ENCODE data around the gene ENOX1.
"Not testable (repeated sequence)": the region's sequence is repeated elsewhere in the genome, so short reads cannot be mapped to it uniquely, and the experiment has no call there.

Gene ENOX1

DNA sequence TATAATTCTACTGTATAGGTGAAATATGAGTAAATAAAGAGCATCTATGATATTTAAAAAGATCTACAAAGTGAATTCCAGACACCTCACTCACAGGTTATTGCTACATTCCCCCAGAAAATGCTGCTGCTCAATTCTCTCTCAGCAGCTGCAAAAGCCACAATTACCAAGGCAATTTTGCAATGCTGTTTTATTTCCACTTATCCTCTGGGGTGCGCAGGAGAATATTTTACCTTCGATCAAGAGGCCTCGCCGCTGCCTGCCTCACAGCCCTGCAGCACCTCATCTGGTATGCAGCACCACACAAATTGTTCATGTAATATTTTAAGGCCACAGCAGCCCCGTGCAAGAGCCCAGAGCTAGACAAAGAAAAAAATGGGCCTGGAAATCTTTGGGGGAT is 430.2 kb downstream of the ENOX1 start:
- no peak for DNase-seq (ENCODE audit: low spot score)

DNA sequence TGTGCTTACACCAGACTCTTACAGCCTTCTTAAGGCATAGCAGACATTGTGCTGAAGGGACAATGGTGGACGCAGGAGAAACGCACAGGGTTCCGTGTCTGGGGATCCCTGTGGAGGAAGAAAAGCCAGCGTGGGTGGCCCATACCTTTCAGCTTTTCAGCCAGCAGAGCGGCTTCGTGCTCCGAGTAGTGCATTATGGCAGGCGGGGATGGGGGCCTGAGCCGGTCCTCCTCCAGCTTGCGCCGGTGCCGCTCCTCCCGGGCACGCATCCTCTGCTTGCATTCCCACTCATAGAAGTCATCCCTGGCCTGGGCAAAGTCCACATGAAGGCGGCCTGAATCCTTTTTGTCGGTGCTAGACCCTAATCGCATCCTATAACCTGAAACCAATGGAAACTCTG is 431.0 kb downstream of the ENOX1 start:
- DNase-seq (ENCODE audit: low spot score): no peak

DNA sequence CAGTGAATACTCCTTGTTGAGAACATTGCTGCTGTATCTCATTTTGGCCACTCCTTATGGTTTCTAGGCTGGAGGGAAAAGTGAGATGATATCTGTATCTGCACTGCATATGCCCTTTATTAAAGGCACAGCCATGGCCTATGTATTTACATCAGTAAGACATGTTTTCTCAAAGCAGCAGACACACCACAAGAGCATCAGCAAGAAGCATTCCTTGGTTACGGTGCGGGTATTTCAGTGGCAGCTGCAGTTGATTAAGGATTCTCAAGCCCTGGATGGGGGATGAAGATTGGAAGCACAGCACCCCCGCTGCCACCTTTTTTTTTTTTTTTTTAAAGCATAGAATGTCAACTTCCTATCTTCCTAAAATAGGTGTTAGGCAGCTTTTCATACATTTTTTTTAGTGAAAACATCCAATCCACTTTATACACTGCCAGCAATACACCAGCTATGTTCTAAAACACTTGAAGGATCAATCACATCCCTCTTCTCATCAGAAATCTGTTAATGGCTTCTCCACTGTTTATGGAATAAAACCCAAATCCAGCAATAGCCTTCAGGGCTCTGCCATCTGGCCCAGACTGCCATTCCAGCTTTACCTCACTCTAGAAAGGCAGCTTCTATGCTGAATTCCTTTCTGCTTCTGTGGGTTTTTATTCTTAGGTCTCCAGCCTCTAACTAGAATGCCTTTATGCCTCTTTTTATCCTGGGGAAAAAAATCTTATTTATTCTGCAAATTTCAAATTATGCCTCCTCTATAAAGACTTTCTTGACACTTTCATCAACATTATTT is 432.4 kb downstream of the ENOX1 start:
- DNase-seq (ENCODE audit: low spot score): no peak

DNA sequence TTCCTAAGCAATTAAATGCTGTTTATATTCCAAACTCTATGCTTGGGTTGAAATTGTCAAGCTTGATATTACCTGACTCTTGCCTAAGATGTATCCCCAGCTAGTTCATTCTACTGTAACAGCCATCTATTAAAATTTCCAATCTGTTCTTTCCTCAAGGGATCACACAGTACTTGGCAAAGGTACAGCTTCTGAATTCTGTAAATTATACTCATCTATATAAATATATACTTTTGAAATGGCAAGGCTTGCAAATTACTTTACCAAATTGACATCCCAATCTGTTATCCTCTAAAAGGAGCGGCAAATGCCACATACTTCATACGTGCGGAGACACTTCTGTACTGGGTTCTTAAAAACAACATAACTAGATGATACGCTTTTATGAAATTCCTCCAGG is 433.1 kb downstream of the ENOX1 start:
- DNase-seq (ENCODE audit: low spot score): no peak

DNA sequence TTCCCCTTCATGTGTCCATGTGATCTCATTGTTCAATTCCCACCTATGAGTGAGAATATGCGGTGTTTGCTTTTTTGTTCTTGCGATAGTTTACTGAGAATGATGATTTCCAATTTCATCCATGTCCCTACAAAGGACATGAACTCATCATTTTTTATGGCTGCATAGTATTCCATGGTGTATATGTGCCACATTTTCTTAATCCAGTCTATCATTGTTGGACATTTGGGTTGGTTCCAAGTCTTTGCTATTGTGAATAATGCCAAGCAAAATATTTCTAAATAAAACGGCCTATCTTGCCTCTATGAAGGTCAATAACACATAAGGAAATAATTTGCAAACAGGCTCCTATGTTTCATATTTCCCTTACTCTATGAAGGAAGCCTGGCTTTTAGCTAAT is 435.2 kb downstream of the ENOX1 start:
- DNase-seq (ENCODE audit: low spot score): not testable (repeated sequence)

DNA sequence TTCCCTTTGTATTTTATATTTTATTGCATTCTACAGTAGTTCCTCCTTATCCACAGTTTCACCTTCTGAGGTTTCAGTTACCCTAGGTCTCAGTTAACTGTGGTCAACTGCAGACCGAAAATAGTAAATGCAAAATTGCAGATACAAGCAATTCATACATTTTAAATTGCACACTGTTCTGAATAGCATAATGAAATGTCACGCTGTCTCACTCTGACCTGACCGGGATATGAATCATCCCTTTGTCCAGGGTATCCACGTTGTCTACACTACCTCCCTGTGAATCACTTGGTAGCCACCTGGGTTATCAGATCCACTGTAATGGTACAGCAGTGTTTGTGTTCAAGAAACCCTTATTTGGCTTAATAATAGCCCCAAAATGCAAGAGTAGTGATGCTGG is 438.4 kb downstream of the ENOX1 start:
- DNase-seq (ENCODE audit: low spot score): no peak

- no peak for DNase-seq (ENCODE audit: low spot score)
These were observed 438.9 kb downstream of the ENOX1 start for GRCh38 chr13:43347877-43348276.

- no peak for DNase-seq (ENCODE audit: low spot score)
These were observed 440.3 kb downstream of the ENOX1 start for GRCh38 chr13:43346427-43346826.

DNA sequence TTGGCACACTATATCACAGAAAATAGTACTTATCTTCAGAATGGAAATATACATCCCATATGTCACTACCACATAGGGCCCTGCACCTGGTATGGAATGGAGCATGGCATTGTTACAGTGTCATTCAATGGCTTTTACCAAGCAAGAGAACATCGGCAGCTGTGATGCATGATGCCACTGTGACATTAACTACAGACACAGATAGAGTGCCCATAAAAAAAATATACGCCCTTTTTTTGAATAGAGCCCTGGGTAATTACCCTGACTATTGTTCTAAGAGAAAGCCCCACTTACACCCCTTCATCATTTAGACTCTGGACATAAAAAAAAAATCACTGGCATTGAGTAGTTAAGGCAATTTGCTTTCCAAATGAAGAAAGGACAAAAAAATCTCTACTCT is 443.1 kb downstream of the ENOX1 start:
- no peak for DNase-seq (ENCODE audit: low spot score)

DNA sequence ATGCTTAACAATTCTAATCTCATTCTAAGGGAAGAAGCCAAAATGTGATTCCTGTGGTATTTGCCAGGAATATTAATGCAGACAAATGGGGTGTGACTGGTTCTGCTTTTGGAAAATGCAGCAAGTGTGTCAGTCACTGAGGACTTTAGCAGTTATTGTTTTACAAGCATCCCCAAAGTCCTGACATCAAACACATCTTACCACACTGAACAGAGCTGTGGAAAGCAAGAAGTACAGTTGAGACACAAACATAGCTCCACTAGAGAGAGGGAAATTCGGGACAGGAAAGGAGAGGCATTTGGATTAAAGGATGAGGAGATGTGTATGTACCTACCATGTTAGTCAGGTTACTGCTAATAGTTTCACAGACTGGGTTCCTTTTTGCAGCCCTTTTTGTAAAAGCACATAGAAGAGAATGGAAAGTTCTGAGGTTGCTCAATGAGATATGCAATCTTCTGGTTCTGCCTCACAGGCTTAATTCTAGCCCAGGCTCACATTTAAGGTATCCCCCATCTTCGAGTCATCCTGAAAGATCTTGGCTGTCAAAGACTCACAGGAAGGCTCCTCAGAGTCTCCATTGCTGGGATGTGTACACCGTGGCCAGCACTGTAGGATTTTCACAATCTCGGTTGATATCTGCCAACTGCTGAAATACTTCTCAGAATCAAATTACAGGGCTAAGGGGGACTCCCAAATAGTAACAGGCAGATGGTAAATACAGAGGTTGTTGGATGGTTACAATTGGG is 446.8 kb downstream of the ENOX1 start:
- no peak for DNase-seq (ENCODE audit: low spot score)

DNA sequence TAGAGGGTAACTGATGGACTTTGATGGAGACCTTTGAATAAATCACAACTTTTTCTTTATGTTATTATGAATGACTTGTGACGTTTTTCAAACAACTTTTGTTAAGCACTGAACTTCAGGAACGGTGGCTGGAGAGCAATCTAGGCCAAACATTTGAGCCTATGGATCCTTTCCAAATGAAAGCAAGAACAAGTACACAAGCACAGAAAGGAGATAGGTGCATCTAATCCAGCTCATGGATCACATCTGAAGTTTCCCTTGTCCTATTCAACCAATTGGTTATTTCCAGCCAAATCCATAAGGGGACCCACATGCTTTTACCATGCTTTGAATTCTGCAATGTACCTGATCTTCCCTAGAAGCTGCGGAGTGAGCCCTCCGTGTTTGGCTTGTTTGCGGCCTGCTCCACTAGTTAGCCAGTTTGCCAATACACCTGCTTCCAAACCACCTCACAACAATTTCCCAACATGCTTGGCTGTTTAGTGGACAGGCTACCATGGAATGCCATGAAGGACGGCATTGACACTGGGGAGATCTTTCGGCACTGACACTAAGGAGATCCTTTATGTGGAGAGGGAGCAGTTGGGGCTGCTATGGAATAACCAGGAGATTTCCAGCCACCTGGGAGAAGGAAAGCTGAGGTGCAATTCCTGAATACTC is 447.5 kb downstream of the ENOX1 start:
- DNase-seq (ENCODE audit: low spot score): no peak

DNA sequence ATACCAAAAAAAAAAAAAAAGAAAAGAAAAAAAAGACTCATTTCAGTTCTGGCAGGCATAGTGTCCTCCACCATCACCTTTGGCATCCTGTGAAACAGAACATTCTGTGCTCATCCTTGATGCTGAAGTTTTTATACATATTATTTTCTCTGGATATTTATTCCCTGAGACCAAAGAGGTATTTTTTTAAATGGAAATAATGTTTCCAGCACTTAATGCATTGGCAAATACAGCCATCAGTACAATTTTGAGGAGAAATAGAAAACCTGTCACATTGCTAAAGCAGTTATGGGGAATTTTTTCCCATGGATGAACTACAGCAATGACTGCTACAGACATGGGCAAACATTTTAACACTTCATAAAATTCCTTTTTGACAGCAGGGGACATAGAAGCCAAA is 451.0 kb downstream of the ENOX1 start:
- DNase-seq (ENCODE audit: low spot score): no peak

DNA sequence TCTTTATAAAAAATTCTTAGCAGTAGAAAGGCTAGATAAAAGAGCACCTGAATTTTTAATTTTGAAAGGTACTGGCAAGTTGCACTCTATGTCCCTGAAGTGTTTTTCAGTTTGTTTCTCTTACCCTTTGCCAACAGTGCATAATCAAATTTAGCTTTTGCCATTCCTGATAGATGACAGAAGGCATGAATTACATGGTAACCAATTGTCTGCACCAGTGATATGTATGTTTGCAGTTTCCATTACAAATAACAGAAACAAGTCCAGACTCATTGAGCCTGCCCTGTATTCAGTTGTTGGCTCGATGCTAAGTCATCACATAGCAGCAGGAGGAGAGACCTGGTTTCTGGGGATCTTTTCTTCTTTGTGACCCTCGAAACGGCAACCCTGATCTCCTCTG is 453.6 kb downstream of the ENOX1 start:
- DNase-seq (ENCODE audit: low spot score): no peak

DNA sequence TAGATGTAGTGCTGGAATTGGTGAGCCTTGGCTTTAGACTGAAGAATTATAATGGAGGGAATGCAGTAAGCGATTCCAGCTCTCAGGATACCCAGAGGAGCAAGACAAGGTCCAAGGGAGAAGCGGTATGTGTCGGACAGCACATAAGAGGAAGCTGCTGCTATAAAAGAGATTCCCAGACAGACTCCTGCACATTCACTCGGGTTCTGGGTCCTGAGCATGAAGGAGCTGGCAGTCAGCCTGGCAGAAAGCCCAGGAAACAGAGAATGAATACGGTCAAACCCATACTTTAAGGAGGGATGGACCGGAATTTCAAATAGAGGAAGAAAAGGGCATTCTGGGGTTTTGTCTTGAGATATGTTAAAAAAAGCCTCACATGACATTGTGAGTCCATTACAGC is 455.1 kb downstream of the ENOX1 start:
- DNase-seq (ENCODE audit: low spot score): no peak

DNA sequence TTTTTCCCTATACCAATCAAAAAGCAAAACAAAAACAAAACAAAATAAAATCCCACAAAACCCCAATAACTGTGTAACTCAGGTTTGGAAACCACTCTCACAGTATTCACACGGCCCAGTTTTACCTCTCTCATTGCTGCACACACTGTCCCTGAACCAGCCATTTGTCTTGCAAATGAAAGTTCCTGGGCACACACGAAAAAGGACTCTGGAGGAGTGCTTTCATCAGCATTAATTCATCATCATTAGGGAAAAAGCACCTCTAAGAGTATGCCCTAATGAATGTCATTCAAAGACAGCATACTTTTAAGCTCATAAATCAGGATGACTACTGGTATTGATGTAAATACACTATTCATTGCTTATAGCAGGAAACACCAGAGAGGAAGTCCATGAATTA is 457.1 kb downstream of the ENOX1 start:
- DNase-seq (ENCODE audit: low spot score): no peak

DNA sequence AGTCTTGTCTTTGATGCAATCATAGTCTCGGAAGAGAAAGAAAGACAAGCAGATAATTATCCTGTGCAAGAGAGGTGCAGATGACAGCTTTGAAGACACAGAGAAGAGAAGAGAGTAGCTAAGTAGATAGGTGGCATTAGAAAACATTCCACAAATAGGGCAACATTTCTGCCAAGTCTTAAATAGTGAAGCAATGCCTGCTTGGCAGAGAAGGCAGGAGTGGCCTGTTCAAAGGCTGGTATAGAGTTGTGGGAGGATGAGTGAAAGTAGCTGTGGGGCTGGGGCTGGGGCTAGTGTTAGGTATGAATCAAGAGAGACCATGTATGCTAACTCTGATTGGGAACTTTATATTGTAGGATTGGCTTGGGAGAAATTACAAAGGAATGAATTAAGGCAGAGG is 457.9 kb downstream of the ENOX1 start:
- DNase-seq (ENCODE audit: low spot score): no peak

- DNase-seq (ENCODE audit: low spot score): no peak
These were observed 460.7 kb downstream of the ENOX1 start for GRCh38 chr13:43326100-43326499.

- no peak for DNase-seq (ENCODE audit: low spot score)
These were observed 461.1 kb downstream of the ENOX1 start for GRCh38 chr13:43325636-43326035.

GRCh38 chr13:43324129-43324528 is 462.6 kb downstream of the ENOX1 start:
- no peak for DNase-seq (ENCODE audit: low spot score)

DNA sequence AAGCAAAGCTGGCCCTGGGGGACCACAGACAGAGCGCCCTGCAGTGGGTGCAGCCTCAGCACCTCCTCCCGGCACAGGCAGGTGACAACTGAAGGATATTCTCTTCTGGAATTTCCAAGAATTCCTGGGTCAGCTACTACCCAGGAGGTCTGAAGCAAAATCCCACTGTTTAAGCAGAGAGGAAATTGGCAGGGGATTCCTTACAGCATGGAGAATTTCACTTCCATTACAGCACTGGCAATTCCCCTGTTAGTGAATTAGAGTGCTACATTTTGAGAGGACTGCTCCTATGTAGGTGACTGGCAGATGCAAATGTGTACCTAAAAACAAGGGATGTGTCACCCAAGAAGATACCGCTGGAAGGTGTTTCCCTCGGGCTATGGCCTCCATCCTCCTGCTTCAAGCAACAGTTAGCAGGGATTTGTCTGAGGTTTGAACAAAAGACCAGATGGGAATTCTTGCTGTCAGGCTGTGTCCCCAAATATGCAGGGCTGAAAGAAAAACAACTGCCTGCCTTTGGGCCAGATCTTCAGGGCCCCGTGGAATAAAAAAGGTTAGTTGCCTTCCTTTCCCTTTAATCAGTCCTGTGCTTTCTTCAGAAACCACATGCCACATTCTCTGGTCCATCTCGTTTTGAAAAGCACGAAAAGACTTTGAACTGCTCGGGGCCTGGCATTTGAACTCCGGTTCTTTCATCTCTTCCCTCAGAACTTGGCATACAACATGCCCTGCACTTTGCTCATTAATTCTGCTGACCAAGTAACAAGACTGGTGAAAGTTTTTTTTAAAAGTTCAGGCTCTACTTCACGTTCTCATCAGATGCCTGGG is 466.9 kb downstream of the ENOX1 start:
- DNase-seq (ENCODE audit: low spot score): no peak

DNA sequence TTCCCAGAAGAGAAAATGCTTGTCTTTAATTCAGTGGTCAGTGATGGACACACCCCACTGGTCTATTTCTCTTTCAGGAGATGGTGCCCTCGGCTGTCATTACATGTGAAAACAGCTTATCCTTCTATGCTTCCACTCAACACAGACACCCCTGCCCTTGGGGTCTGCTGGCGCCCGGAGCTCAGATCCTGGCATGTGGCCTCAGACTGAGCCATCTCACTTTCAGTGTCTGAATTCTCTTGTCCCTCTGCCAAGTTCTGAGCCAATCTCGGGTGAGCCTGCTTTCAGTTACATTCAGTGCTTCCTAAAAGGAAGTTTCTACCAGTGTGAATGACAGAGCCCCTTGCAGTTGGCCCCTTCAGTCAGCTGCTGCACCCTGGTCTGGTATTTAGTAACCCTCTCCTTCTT is 469.8 kb downstream of the ENOX1 start:
- DNase-seq (ENCODE audit: low spot score): no peak

DNA sequence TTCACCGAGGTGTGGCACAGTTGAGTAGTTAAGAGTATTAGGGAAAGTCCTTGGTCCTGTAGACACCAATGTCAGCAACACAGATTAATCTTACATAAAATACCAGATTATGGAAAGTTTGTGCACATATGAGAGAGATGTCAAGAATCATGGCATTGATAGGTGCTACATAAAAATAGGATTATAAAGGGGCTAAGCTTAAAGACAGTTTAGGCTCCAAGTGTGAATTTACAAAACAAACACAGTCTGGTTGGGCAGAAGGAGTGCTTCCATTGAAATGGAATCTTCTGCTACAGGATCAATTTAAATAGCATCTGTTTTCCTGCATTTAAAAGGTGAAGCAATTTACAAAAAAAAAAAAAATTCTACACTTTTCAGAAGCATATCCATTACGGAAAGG is 470.5 kb downstream of the ENOX1 start:
- no peak for DNase-seq (ENCODE audit: low spot score)
